Motor neuron (in vitro differentiated cells): ENCODE results near the gene MCMBP. TPM values are rescaled to one million over a fixed set of nuclear protein-coding genes. Genes with fewer than 3 reads are reported as not detected.
"Not testable (repeated sequence)": the region's sequence is repeated elsewhere in the genome, so short reads cannot be mapped to it uniquely, and the experiment has no call there.

Source experiments
- ATAC-seq, 8 experiments: fragments of 200-7000 bp; cut with Tn5 transposase; replicated peaks in 6 of 8; 2 replicates each; pipeline ENCODE4 v1.8.0; 2021; ENCODE audit warnings: mild to moderate bottlenecking in 8 of 8, moderate library complexity in 8 of 8
- H3K27ac ChIP-seq, 2 donors: fragments of 250-450 bp; sonication (Bioruptor Pico); 2 replicates each; pipeline ENCODE4 v1.9.0; 2021; ENCODE audit warnings: antibody characterized with exemption in 2 of 2, mild to moderate bottlenecking in 2 of 2, moderate library complexity in 1 of 2
- H3K4me1 ChIP-seq, 2 donors: fragments of 250-450 bp; sonication (Bioruptor Pico); replicated peaks in 1 of 2; 2 replicates each; pipeline ENCODE4 v1.6.1; 2021; ENCODE audit warnings: antibody characterized with exemption in 2 of 2, mild to moderate bottlenecking in 2 of 2, moderate library complexity in 1 of 2
- H3K4me3 ChIP-seq, 5 donors: fragments of 250-450 bp; sonication (Bioruptor Pico); 2 replicates each; pipeline ENCODE4 v1.9.0; 2021; ENCODE audit warnings: antibody characterized with exemption in 5 of 5, mild to moderate bottlenecking in 5 of 5, moderate library complexity in 4 of 5
- WGBS, 10 experiments: fragments of 450-650 bp; shearing (Covaris generic); methylation state at CpG; one replicate each; pipeline ENCODE4 v1.0.0; 2022; 5-methylcytosine and 5-hydroxymethylcytosine counted together
- in situ Hi-C, 9 experiments: fragments of 400-800 bp; cut with MboI; loops; one replicate each; pipeline ENCODE4 v1.15.0; 2021; ENCODE audit warnings: low sequenced_read_pairs in 9 of 9, low pct_unique_long_range_greater_than_20kb in 2 of 9; ENCODE audit not compliant: unreplicated experiment in 9 of 9
- total RNA-seq, 8 experiments: library from RNA; unstranded; fragments of 300-600 nt; gene quantifications; 2 replicates each; pipeline versions ENCODE4 v1.2.3 to v1.2.4, GENCODE V29; 2022

MCMBP gene
- total RNA-seq, 8 experiments from 2014 or later: 27.2 to 60.8 (median 33.0) TPM

DNA sequence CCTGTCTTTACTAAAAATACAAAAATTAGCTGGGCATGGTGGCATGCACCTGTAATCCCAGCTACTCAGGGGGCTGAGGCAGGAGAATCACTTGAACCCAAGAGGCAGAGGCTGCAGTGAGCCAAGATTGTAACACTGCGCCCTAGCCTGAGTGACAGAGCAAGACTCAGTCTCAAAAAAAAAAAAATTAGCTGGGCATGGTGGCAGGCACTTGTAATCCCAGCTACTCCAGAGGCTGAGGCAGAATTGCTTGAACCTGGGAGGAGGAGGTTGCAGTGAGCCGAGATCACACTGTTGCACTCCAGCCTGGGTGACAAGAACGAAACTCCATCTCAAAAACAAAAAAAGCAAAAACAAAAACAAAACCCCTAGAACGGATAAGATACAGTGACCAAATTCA, 3.2 kb downstream of the MCMBP start:
- ATAC-seq, H3K27ac ChIP-seq, H3K4me3 ChIP-seq: not testable (repeated sequence)
- H3K4me1 ChIP-seq: peaks cover 11 to 25% of the 10 kb centered on the region in 2 donors
- WGBS, 10 experiments: 33 to 100% (median 81%) methylated on average over 1 to 4 of the region's 4 CpGs
- in situ Hi-C loops: loop anchor here in 5 of 9 experiments (25.0 kb wide), 3 partner anchors 107 to 682 kb away; partner anchors contain the start of genes PRDX3 (in 2 of the 5) and TIAL1 (in 2 of the 5)

DNA sequence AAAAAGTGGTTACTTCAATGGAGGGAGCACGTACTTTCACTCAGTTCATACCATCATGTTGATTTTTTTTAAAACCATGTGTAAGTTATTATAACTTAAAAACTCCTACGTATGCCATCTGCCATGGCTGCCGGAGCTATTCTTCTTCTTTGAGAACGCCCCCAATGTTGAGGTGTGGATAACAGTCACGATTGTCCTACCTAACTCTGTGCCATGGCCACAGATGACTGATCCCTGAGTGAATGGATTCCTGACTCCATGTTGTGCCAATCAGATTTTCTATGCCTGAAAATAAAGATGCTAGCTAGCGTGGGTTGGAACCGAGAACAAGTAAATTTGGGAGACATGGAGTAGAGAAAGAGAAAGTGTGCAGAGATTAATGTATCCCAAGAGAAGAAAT, 5.3 kb downstream of the MCMBP start:
- ATAC-seq: no peak
- in situ Hi-C loops: loop anchor here in 5 of 9 experiments (25.0 kb wide), 3 partner anchors 105 to 680 kb away; partner anchors contain the start of genes PRDX3 (in 2 of the 5) and TIAL1 (in 2 of the 5)
- Histone ChIP-seq H3K4me1 (peaks cover 3 to 18% of the 10 kb centered on the region in 2 donors), H3K27ac (no peak overlapping the region), H3K4me3 (no peak overlapping the region)
- WGBS, 10 experiments: 49 to 100% (median 95%) methylated on average over 2 to 7 of the region's 7 CpGs; no CpG with 5 or more reads in 2 of the 10 experiments

DNA sequence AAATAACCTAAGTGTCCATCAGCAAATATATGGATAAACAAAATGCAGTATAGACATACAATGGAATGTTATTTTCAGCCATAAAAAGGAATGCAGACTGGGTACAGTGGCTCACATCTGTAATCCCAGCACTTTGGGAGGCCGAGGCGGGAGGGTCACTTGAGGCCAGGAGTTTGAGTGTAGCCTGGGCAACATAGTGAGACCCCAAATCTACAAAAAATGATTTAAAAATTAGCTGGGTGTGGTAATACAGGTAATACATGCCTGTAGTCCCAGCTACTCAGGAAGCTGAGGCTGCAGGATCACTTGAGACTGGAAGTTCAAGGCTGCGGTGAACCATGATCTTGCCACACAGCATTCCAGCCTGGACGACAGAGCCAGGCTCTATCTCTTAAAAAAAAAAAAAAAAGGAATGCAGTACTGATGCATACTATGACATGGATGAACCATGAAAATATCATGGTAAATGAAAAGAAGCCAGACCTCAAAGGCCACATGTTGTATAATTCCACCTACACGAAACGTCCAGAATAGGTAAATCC, 6.9 kb downstream of the MCMBP start:
- 83 to 100% (median 100%) methylated on average over 1 to 6 of the region's 6 CpGs; no CpG with 5 or more reads in 1 of the 10 experiments for WGBS, 10 experiments
- in situ Hi-C loops: loop anchor here in 5 of 9 experiments (25.0 kb wide), 3 partner anchors 103 to 678 kb away; partner anchors contain the start of genes PRDX3 (in 2 of the 5) and TIAL1 (in 2 of the 5)
- ATAC-seq: no peak
- H3K4me3 ChIP-seq: no peak overlapping the region
- H3K4me1 ChIP-seq: peaks cover 3 to 12% of the 10 kb centered on the region in 2 donors
- H3K27ac ChIP-seq: no peak overlapping the region

DNA sequence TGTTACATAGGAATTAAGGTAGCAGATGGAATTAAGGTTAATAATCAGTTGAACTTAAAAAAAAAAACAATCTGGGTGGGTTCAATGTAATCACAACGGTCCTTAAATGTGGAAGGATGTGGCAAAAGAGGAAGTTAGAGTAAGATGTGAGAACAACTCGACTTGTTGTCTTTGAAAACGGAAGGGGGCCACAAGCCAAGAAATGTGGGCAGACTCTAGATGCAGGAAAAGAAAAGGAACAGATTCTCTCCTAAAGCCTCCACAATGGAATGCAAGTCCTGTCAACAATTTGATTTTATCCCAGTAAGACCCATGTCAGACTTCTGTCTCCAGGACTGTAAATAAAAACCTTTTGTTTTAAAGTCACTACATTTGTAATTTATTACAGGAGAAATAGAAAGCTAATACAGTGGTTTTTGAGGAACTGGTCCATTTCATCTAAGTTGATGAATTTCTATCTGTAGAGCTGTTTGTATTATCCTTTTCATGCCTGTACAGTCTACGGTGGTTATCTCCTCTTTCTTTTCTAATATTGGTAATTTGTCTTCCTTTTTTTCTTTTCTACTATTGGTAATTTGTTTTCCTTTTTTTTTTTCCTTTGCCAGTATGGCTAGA, 8.6 kb downstream of the MCMBP start:
- peaks cover 0 to 2% of the 10 kb centered on the region in 2 donors for H3K4me1 ChIP-seq
- H3K27ac ChIP-seq: no peak overlapping the region
- ATAC-seq: no peak
- 42 to 100% (median 93%) methylated on average over 1 to 3 of the region's 4 CpGs; no CpG with 5 or more reads in 1 of the 10 experiments for WGBS, 10 experiments
- in situ Hi-C loops: loop anchor here in 5 of 9 experiments (25.0 kb wide), 3 partner anchors 102 to 677 kb away; partner anchors contain the start of genes PRDX3 (in 2 of the 5) and TIAL1 (in 2 of the 5)
- H3K4me3 ChIP-seq: no peak overlapping the region

DNA sequence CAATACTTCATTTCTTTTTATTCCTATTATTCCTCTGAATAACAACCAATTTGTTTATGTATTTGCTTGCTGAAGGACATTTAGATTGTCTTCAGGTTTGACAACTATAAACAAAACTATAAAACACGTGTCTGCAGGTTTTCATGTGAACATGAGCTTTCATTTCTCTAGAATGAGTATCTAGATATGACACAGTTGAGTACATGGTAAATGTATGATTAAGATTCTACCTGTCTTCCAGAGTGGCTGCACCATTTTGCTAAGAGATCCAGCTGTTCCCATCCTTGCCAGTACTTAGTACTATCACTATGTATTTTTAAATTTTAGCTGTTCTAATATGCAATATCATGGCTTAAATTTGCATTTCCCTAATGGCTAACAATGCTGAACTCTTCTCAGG, 10.1 kb downstream of the MCMBP start:
- in situ Hi-C loops: loop anchor here in 5 of 9 experiments (25.0 kb wide), 3 partner anchors 100 to 675 kb away; partner anchors contain the start of genes PRDX3 (in 2 of the 5) and TIAL1 (in 2 of the 5)
- H3K27ac ChIP-seq: no peak overlapping the region
- no peak overlapping the region for H3K4me3 ChIP-seq
- WGBS, 10 experiments: 82 to 100% (median 100%) methylated on average over 1 of the region's 1 CpG; no CpG with 5 or more reads in 2 of the 10 experiments
- ATAC-seq: no peak
- H3K4me1 ChIP-seq: peaks cover 0 to 2% of the 10 kb centered on the region in 2 donors

DNA sequence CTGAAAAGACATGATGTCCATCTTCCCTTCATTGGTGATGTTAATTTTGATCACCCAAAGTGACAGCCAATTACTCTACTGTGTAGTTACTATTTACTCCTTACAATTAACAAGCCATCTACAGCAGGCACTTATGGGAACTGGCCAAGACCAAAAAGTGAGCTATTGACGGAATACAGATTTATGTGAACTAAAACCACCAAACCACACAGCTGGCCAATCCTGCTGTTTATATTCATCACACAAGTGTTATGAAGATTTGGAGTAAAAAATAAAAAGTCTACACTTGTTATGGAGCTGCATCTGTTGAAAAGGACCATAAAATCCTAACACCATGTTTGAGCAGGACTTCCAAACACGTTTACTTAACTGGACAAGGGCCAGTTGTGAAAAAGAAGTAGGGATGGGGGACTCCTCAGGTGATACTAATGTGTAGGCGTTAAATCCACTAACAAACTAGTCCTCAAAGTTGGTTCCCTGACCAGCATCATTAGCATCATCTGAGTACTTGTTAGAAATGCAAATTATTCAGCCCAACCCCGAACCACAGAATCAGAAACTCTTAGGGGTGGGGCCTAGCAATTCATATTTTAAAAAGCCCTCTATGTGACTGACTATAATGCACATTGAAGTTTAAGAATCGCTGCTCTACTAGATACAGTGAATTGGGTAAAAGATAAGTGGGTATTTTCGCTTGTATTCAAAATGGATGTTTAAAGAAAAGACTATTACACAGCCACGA, 11.6 kb downstream of the MCMBP start:
- H3K4me1 ChIP-seq: peaks cover 0 to 2% of the 10 kb centered on the region in 2 donors
- in situ Hi-C loops: loop anchor here in 5 of 9 experiments (25.0 kb wide), 3 partner anchors 99 to 674 kb away; partner anchors contain the start of genes PRDX3 (in 2 of the 5) and TIAL1 (in 2 of the 5)
- WGBS, 10 experiments: 14 to 75% (median 52%) methylated on average over 2 to 6 of the region's 7 CpGs; no CpG with 5 or more reads in 1 of the 10 experiments
- no peak overlapping the region for H3K27ac ChIP-seq
- ATAC-seq: peak in 3 of 8 experiments; percentile 71 to 93 (median 84)
- no peak overlapping the region for H3K4me3 ChIP-seq

DNA sequence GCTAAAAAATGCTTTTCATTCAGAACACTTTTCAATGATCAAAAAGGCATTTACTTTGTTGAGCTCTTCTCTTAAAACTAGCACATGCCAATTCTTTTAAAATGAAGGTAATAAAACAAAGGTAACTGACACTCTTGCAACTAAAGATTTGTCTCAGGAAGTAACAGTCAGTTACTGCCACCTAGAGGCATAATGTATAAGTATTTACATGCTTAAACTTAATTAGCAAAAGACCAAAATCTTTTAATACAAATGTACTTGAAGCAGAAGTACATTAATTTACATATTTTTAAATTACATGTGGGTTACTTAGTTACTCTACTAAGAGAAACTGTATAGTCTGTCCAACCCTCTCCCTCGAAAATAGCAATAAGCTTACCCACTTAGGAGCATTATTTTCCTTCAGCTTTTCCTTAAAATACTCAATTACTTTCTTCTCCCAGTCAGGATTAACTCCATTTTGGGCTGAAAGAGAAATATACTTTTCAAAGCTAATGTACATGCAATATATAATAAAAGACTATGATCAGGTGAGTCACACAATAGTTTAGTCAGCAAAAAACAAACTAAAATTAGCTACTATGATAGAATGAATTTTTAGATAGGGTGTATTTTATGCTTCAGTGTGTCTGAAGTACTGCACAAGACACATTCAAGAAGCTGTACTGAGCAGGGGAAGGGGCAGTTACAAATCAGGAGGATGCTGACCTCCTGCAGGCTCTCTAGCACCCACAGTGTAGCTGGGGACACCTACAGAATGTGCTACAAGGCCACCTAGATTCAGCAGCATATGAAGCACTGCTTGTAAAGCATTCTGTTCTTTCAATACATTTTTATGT, 13.0 kb downstream of the MCMBP start:
- Histone ChIP-seq H3K4me3 (no peak overlapping the region), H3K4me1 (peaks cover 0 to 2% of the 10 kb centered on the region in 2 donors), H3K27ac (no peak overlapping the region)
- in situ Hi-C loops: loop anchor here in 6 of 9 experiments (10.0 to 25.0 kb wide), 4 partner anchors 97 to 672 kb away; partner anchors contain the start of genes PRDX3 (in 2 of the 6) and TIAL1 (in 2 of the 6)
- peak in 3 of 8 experiments; percentile 29 to 57 (median 33) for ATAC-seq
- WGBS, 10 experiments: 0 to 100% (median 86%) methylated on average over 1 of the region's 1 CpG; no CpG with 5 or more reads in 5 of the 10 experiments

DNA sequence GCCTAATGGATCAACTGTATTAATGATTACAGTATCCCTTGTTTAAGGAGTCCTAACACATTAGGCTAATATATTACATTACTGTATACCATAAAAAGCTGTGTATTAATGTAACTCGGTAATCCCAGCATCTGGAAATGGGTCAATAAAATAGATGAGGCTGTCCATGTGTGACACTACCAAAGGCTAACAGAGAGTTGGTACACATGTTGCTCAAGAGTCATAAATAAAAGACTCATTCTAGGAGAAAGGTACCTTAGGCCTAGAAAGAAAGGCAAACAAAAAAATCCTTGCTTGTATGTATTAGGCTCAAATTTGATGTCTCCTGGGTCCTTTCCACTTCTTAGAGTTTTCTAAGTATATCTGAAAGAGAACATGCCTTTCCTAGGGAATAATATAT, 14.6 kb downstream of the MCMBP start:
- WGBS, 10 experiments: 20 to 100% (median 86%) methylated on average over 1 of the region's 1 CpG; no CpG with 5 or more reads in 4 of the 10 experiments
- in situ Hi-C loops: loop anchor here in 6 of 9 experiments (10.0 to 25.0 kb wide), 4 partner anchors 96 to 671 kb away; partner anchors contain the start of genes PRDX3 (in 2 of the 6) and TIAL1 (in 2 of the 6)
- peaks cover 0 to 2% of the 10 kb centered on the region in 2 donors for H3K4me1 ChIP-seq

DNA sequence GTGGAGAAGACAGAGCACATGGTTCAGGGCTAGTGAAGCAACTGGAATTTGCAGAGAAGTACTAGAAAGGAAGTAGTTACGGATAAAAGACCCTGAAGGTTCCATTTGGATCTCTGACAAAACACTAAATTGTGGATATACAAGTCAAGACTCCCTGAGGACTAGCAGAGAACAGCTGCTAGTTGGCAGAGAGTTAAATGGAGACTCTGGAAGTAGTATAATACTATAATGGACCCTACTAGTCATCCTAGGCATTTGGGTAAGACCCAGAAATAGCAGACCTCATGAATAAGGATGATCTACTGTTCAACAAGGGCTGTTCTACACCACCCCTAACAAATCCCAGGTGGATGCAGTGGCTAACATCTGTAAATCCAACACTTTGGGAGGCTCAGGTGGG, 19.1 kb downstream of the MCMBP start:
- H3K27ac ChIP-seq: no peak overlapping the region
- H3K4me3 ChIP-seq: no peak overlapping the region
- 88 to 100% (median 100%) methylated on average over 1 of the region's 1 CpG; no CpG with 5 or more reads in 2 of the 10 experiments for WGBS, 10 experiments
- ATAC-seq: no peak
- in situ Hi-C loops: loop anchor here in 6 of 9 experiments (10.0 to 25.0 kb wide), 4 partner anchors 91 to 666 kb away; partner anchors contain the start of genes PRDX3 (in 2 of the 6) and TIAL1 (in 2 of the 6)
- no peaks in the 10 kb centered on the region for H3K4me1 ChIP-seq

More for the DNA sequence above, 14.6 kb downstream of the MCMBP start:
- no peak for ATAC-seq
- no peak overlapping the region for H3K27ac ChIP-seq
- no peak overlapping the region for H3K4me3 ChIP-seq

DNA sequence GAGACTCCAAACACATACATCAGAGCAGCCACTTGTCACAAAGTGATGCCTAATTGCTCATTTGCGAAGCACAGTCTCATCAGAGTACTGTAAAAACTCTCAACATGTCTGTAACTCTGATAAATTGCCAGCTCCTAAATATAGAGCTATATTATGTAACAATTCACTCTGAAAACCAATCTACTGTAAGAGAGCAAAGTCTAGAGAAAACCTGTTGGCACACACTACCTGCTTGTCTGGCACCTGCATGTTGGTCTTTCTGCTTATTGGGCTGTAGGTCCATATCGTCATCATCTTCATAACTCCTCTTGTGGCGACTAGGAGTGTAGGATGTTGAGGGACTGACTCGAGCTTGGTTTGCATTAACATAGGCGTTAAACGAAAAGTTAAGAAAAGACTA, 19.8 kb downstream of the MCMBP start:
- ATAC-seq: no peak
- no peaks in the 10 kb centered on the region for H3K4me1 ChIP-seq
- H3K4me3 ChIP-seq: no peak overlapping the region
- in situ Hi-C loops: loop anchor here in 6 of 9 experiments (10.0 to 25.0 kb wide), 4 partner anchors 91 to 666 kb away; partner anchors contain the start of genes PRDX3 (in 2 of the 6) and TIAL1 (in 2 of the 6)
- no peak overlapping the region for H3K27ac ChIP-seq
- 94 to 100% (median 98%) methylated on average over 1 to 6 of the region's 6 CpGs for WGBS, 10 experiments

DNA sequence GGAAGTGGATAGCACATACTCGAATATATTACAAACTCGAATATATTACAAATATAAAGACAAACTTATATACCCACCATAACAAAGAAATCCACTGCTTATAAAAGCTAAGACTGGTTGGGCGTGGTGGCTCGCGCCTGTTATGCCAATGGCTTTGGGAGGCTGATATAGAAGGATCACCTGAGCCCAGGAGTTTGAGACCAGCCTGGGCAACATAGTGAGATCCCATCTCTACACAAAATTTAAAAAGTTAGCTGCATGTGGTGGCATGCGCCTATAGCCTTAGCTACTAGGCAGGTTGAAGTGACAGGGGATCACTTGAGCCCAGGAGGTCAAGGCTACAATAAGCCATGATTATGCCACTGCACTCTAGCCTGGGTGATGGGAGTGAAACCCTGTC, 20.4 kb downstream of the MCMBP start:
- 90 to 100% (median 100%) methylated on average over 1 to 6 of the region's 6 CpGs for WGBS, 10 experiments
- ATAC-seq: no peak
- Histone ChIP-seq H3K4me3 (no peak overlapping the region), H3K4me1 (no peaks in the 10 kb centered on the region), H3K27ac (no peak overlapping the region)
- in situ Hi-C loops: loop anchor here in 6 of 9 experiments (10.0 to 25.0 kb wide), 4 partner anchors 90 to 665 kb away; partner anchors contain the start of genes PRDX3 (in 2 of the 6) and TIAL1 (in 2 of the 6)
